Activated CD4-positive, CD25-positive, alpha-beta regulatory T cell (primary cell): ENCODE measurements around the gene UBL3.

Source experiments
- DNase-seq, 4 experiments: peaks; one replicate each; lab custom pipeline; 2025; lab: John Stamatoyannopoulos, UW

The UBL3 gene

DNA sequence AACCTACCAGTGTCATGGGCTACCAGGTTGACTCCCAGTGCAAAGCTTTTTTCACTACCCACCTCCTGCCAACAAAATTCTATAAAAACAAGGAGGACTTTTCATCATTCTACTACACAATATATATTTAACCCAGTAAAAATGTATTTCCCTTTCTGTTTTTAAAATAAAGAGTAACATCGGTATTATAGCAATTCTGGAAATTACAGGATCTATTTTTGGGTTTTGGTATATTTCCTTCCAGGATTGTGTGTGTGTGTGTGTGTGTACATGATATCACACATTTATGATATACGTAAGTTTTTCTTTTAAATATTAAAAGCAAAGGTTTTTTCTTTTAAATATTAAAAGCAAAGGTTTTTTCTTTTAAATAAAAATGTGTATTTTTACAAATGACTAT is 6.0 kb upstream of the UBL3 start:
- DNase-seq = no peak

DNA sequence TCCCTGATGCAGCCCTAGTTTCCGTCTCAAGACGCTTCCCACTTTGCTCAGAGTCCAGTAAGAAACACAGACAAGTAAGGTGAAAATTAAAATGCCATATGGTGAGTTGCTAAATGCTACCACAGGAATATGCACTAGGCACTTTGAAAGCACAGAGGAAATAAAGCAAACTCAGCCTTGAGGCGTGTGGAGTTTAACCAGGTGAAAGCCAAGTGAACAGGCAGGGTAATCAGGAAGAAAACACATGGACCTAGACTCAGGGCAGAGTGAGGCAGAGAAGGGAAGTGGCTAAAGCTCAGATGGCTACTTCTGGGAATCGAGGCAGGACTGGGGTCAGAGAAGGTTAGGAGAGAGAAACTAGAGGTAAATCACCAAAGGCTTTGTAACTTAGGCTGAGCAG is 5.4 kb upstream of the UBL3 start:
- DNase-seq = no peak

DNA sequence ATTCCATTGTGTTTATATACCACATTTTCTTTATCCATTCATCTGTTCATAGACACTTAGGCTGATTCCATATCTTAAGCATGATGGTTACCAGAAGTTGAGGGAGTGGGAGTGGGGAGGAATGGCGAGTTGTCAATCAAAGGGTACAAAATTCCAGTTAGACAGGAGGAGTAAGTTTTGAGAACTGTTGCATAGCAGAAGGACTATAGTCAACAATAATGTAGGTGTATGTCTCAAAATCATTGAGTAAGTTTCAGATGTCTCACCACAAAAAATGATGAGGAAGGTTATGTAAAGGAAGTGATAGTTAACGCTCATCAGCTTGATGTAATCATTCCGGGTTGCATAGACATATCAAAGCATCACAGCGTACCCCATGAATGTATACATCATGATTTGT is 4.6 kb upstream of the UBL3 start:
- no peak for DNase-seq

DNA sequence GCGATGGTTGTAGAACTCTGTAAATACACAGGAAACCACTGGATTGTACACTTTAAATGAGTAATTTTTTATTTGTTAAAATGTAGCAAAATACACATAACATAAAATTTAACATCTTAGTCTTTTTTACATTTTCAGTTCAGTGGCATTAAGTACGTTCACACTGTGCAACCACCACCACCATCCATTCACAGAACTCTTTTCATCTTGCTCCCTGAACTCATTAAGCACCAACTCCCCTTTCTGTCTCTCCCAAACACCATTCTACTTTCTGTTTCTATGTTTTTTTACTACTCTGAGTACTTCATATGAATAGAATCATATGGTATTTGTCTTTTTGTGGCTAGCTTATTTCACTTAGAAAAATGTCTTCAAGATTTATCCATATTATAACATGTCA is 2.7 kb upstream of the UBL3 start:
- no peak for DNase-seq

DNA sequence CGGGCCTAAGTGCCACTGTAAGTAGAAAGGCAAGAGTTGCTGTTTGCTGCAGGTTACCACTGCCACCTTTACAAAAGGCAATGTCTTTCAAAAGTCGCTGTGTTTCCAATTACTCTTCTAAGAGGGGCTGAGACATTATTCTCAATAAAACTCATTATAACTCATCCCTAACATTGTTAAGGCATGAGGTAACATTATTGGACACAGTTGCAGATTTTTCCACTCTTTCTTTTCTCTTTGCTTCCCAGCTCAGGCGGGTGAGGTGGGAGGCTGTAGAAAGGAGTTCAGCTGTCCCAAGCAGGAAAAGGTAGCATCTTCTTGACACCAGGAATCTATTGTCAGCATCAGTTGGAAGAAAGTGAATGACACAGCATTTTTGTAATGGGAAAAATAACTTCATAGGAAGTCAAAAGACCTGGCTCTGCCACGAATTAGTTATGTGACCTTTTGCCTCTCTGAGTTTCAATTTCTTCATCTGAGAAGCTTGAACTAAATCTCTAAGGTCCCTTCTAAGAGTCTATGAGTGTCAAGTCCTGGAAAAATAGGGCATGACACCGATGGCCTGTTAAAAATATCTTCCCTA is 2.1 kb upstream of the UBL3 start:
- no peak for DNase-seq

DNA sequence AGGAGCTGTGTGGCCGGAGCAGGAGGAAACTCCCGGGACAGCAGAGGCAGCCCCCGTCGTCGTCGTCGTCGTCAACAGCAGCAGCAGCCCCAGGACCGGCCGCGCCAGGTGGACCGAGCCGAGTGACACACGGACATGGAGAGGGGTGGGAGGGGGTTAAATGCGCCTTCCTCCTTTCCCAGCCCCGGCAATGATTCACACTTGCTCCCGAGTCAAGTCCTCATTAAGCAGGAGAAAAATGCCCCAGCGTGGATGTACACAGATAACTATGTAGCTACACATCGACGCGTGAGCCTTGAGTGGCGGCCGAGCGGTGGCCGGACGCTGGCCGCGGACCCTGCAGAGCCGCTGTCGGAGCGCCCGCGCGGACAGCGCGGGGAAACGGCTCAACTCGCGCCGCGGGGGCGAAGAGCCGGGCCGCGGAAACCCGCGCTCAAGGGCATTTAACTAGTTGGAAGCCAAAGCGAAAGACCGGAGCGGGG is 645 bp downstream of the UBL3 start:
- peak in 2 of 4 experiments; percentile 3 to 5 for DNase-seq

DNA sequence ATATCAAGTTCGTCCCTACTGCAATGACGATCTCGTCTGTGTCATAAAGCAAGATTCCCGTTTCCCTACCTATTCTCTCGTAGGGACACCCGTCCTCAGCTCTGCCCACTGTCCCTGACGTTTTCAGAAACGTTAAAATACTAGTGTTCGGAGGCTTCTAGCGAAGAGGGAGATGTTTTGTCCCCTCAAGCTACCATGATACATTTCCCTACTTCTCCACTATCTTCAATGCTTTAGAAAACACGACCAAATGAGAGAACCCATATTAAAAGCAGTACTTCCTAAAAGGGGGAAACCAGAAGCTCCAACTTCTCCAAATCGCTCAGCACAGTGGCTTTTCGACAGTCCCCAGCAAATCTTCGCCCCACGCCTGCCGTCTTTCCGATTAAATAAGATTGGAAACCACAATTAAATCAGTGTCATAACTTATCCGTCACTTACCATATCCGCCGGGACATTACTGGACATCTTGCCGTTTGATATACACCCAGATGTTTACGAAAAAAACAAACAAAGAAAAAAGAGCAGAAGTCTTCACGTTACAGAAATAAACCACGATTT is 1.3 kb downstream of the UBL3 start:
- DNase-seq = no peak

DNA sequence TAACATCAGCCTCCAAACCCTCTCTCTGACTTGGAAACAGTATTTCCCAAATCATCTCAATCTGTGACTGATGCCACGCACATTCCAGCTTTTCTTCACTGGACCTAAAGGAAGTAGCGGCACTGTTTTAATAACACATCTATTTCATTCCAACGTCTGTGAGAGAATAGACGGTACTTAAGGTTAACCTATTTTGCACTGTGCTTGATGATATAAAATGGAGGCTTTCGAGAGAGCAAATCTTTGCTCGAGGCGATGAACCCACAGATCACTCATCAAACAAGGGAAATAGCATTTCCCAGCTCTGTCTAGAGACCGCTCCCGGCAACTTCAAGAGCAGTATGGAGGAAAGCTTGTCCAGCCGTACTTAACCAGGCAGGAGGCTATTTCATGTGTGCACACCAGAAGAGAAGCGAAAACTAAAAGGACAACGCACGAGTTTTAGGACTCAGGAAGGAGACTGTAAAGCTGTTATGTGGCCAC is 2.9 kb downstream of the UBL3 start:
- DNase-seq = no peak

DNA sequence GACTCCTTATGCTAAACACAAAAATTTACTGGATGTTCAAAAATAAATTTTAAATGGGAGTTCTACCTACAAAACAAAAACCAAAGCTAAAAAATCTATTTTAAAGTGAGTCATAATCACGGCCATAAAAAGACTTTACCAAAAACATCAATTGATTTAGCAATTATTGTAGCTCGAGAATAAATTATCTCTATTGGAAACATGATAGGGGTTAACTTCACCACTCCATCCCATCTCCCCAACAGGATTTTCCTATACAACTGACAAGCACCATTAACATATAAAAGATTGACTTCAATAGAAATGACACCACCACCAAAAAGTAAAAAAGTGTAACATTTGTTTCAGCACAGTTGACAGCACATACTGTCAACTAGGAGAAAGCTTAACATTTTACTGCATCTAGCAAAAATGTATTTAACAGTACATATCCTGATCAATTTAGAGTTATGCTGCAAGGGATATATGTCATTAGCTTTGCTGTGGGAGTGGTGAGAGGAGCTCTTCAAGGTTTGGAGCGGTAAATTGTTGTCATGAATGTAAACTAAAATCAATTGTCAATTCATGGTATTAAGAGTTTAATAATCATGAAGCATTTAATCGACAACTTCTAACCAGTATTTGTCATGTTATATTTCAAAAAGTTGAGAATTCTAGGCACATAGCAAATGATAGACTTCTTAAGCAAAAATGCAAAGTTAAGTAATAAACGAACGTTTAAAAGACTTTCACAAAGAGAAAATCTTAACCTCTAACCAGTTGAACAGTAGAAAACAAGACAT is 3.8 kb downstream of the UBL3 start:
- no peak for DNase-seq

DNA sequence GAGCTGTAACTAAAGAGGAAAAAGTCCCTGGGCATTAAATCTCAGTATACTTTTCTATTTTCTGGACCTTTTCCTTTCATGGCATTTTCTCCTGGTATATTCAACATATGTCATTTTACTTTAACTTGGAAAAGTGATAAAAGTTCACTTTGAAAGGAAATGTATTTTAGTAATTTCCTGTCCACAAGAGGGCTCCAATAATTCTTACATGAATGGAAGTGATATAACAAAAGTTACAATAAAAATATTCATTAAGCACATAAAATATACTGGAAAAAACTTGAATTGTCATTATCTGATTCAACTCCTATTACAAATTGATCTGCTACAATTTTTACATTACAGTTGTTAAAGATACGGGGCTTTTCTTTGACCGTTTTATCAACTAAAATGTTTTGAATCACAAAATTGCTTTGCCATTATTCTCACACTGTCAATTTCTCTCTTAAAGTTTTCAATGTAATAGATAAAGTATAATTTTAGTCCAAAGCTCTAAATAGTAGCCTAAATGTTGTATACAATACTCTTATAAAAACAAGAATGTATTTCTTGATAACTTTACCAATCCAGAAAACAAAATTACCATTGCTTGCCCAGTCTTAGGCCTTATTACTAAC is 4.9 kb downstream of the UBL3 start:
- DNase-seq = no peak

DNA sequence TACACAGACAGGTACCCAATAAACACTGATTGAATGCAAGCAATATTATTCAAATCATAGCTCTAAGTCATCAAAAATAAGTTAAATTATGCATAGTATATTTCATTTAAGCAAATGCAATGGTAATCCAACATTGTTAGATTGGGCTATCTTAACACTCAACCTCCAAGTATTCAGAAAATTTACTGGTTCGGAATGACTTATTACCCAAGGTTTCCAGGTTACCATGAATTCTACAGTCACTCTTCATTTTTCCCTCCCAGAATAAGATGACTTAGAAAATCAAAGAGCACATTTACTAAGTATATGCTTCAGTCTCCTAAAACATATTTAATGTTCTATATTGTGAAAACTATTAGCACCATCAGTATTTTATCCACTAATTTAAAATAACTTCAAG is 6.0 kb downstream of the UBL3 start:
- no peak for DNase-seq

DNA sequence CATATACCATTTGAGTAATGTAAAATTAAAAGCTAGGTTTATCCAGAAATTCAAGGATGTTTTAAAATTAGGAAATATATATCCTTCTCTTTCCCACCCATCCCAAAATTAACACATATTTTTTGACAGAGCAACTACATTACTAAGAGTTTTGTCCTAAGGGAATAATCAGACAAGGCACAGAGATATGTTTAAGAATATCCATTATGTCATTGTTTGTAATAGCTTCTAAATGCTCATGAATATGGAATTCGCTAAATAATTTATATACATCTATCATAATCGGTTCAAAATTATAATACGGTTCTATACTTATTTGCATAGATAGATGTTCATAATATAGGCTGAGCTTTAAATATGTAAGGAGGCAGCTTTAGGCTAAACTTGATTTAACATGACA is 9.8 kb downstream of the UBL3 start:
- DNase-seq = no peak

DNA sequence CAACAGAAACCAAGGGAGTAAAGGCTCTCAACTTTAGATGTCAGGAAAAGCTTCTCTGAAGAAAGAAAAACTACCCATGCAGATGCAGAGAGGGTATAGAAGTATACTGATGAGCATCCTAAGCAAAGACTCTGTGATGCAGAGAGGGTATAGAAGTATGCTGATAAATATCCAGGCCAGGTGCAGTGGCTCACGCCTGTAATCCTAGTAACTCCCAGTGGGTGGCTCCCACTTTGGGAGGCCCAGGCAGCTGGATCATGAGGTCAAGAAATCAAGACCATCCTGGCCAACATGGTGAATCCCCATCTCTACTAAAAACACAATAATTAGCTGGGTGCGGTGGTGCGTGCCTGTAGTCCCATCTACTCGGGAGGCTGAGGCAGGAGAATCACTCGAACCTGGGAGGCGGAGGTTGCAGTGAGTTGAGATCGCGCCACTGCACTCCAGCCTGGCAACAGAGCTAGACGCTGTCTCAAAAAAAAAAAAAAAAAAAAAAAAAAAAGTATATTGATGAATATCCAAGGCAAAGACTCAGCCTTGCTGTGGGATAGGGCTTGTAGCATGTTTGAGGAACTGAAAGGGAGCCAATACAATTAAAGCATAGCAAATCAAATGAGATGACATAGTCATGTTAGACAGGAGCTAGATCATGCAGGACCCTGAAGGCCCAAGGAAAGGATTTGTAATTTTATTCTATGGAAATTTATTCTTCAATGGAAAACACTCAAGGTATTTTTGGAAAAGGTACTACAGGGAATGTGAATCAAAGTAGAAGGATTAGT is 14.9 kb downstream of the UBL3 start:
- no peak for DNase-seq

DNA sequence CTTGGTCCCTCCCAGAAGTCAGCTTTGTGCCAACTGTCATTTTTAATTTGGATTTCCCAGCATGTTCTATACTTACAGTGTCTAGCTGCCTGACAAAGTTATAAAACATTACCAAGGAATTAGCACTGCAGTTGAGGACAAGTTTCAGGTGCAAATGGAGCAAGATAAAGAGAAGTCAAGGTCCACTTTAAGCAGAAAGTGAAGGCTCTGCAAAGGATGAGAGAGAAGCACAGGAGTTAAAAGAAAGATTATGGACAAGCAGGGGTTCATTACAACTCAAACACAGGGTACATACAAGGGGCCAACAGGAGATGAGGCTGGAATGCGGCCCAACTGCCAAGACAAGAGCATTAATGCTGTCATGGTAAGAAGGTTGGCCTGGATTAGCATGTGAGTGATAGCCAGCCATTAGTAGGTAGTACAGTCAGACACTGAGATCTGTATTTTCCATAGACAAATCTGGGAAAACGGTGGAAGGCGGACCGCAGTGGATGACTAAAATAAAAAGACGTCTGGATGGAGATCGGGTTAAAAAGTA is 17.6 kb downstream of the UBL3 start:
- DNase-seq = no peak

DNA sequence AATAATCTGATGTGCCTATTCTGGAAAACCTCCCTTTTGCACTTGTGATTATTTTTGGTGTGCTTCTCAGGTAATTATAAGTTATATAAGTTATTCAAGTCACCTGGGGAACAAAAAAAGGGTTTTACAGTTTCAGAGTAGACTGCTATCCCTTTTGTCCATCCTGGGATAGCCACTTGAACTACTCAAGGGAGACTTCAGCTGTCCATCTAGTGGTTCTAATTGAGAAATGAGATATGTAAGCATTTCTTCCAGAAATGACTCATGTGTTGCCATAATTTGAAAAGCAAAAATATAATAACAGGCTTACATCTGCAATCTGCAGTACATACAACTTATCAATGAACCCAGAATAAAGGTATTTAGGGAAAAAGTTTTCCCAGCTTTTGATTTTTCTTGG is 20.4 kb downstream of the UBL3 start:
- DNase-seq = no peak

DNA sequence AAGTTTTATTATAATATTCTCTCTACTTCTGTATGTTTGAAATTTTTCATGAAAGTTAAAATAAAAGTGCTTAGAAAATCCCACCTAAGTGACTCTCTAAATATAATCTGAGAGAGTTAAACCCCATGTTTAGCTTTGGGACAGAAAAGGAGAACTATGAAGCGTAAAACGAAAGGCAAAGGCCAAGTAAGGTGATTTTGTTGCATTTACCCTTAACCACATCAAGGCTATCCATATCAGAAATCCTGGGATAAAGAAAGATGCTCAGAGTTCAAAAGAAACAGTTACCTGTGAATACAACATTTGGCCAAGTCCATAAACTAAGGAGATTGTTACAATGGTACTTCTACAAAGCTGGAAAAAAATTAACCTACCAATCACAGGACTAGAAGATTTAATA is 31.3 kb downstream of the UBL3 start:
- no peak for DNase-seq

DNA sequence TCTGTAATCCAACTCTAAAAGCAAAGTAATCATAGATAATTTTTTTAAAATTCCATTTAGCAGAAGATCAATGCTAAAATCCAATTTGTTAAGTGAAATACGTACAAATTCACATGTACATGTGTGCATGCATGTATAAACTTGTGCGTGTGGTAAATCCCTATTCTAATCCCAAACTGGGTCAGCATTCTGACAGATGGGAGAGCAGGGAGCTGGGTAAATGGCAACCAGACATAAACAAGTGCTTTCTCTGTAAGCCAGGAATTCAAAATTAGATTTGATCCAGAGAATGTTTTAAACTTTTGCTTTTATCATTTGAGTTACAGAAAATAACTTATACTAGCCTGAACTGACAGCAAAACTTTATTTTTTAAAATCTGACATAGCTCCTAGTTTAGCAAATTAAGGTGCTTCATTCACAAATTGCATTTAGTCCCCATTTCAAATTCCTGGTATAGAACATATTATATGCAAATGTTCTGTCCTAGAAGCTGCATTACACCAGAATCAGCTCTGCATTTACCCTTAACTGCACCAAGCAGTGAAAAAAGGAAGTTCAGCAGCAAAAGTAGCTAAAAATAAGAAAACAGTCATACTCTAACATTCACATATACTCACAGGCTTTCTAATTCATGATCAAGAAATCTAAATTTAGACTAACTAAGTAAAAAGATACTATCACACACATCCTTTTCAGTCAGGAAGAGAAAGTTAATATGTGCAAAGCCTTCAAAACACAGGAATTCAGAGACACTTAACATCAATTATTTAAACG is 32.6 kb downstream of the UBL3 start:
- DNase-seq = no peak

DNA sequence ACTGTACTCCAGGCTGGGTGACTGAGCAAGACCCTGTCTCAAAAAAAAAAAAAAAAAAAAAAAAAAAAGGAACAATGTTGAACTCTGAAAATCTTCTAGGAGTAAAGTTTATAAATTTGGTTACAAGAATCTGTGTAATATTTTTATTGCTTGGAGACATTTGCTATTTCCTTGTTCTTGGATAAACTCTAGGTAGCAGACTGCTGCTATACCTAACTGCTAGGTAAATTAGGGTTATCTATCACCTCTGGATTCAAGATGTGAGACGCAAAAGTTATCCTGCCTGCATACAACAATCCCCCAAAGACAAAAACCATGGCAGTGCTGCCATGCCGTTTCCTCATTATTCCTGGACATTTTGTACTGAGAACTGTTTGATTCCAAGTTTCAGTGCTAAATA is 33.7 kb downstream of the UBL3 start:
- DNase-seq = no peak

DNA sequence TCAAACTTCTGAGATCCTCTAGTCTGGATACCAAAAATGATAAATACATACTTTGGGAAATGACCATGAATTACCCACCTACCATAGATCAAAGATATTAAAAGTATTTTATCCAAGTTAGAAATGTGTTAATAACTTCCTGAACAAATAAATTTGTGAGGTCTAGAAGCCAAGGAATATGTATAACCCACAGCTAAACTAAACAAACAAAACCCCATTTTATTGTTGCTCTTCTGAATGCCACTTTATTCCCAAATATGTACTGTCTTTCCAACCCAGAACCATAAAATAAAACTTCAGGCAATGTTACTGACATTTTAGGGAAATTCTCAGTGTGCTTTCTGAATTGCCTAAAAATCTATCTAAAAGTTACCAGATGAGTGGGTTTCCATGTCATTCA is 35.1 kb downstream of the UBL3 start:
- DNase-seq = no peak

DNA sequence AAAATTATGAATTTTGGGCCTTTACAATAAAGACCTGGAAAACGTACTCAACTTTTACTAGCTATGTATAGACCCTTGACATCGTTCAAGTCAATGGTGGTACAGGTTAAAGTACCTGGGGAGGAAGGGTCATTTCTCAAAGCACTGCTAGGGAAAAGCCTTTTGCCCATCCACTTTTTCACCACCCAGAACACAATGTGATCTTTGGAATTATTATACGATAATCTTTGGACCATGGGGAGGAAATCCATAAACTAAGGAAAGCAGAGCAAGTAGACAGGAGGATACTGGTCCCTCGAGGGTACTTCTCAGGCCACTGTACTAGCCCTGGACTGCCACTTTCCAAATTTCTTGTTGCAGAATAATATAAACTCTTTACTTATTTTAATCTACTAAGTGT is 39.5 kb downstream of the UBL3 start:
- no peak for DNase-seq

DNA sequence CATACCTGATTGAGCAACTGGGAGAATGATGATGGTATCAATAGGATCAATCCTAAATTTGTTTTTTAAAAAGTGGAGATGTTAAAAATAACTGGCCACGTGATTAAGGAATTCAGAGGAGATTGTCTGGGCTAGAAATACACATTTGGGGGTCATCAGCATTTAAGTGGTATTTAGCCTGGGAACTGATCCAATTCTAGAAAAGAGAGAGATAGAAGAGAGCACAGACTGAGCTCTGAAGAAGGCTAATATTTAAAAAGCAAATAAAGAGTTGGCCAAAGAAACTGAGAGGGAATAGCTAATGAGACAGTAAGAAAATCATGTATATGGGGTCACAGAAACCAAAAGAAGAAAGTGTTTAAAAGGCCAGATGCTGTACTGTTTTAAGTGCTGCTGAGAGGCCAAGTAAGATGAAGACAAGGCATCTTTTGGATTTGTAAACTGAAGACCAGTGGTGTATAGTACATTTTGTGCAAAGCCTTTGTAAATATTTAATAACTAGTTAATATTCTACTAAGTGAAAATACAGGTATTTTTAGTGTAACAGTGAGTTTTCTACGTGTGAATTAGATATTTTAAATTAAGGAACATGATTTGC is 40.2 kb downstream of the UBL3 start:
- no peak for DNase-seq
